SU-DHL-6 (cell line): ENCODE data around the gene NLN.

ENCODE experiments used
- CTCF ChIP-seq: fragments of 200-600 bp; sonication (generic); IDR thresholded peaks from one replicate; pipeline ENCODE4 v1.5.1; 2017; ENCODE audit warnings: antibody characterized with exemption, mild to moderate bottlenecking, low read length, moderate library complexity; ENCODE audit not compliant: insufficient read depth, poor library complexity, severe bottlenecking
- EZH2phosphoT487 ChIP-seq: fragments of 200-600 bp; sonication (generic), shearing (Covaris generic); conservative IDR thresholded peaks from 2 replicates; pipeline ENCODE4 v1.6.1; 2018; ENCODE audit warnings: mild to moderate bottlenecking, antibody characterized with exemption, low read length, moderate library complexity, mixed read lengths

GRCh38 chr5:65823204-65823603 lies 101.2 kb downstream of the NLN start:
- TF ChIP-seq CTCF = no peak
- TF ChIP-seq EZH2phosphoT487 = no peak
